BE2C (cell line): ENCODE data around the gene KRTAP5-5.
A peak's percentile ranks its signal among the peaks of the same experiment; 100 is the strongest.

Experiments used
- DNase-seq: peaks from one replicate; pipeline ENCODE4 v3.0.0-alpha.2; 2020
- H3K27me3 ChIP-seq: fragments of 250-450 bp; sonication (Bioruptor Pico); 2 replicates; pipeline ENCODE4 v1.5.1; 2020; ENCODE audit warnings: mild to moderate bottlenecking
- H3K36me3 ChIP-seq: fragments of 250-450 bp; sonication (Bioruptor Pico); 2 replicates; pipeline ENCODE4 v1.5.1; 2020; ENCODE audit warnings: mild to moderate bottlenecking
- H3K4me1 ChIP-seq: fragments of 250-450 bp; sonication (Bioruptor Pico); 2 replicates; pipeline ENCODE4 v1.5.1; 2020
- H3K4me3 ChIP-seq: 2 replicates; pipeline ENCODE4 v1.5.1; 2011; ENCODE audit warnings: low read depth, low read length
- H3K9me3 ChIP-seq: fragments of 250-450 bp; sonication (Bioruptor Pico); 2 replicates; pipeline ENCODE4 v1.5.1; 2020
- TF ChIP-seq, protein P1 (sequence below): IDR thresholded peaks from 2 replicates; pipeline ENCODE4 v1.5.1; 2012; ENCODE audit warnings: mild to moderate bottlenecking, low read depth, low read length

Gene KRTAP5-5

GRCh38 chr11:1625541-1625940 lies 4.0 kb upstream of the KRTAP5-5 start:
- no peaks in the 10 kb centered on the region for H3K9me3 ChIP-seq

DNA sequence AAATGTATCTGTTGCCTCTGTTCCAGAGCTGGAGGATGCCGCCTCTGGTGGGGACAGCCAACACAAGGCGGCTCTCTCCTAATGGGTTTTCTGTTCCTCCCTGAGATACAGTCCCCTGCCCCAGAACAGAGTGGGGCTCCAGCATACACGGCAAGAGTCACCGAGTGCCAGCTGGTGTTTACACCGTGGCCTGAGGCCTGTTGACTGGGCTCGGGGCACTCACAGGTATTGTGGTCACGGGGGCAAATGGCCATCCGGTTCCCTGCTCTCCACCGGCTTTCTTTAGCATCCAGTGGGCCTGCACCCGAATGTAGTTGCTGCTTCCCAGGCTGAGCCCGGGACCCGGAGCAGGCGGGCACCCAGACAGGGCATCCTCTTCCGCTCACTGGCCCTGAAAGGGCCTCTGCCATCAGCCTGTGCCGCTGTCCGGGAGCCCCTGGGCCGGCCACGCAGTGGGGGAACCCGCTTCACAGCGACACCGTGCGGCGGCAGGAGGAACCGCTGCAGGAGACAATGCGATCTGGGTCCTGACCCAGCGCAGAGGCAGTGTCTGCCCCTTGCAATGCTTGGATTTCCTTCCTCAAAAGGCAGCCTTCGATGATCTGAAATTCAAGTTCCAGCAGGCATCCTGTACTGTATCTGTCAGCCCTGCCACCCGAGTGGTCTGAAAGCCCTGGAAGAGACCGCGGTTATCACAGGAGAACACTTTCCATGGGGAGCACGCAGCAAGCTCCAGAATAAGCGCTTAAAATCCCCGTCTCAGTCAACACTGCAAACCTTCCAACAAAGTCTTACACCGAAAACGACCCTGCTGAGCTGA lies 859 bp upstream of the KRTAP5-5 start:
- Histone ChIP-seq H3K4me3 (no peak overlapping the region), H3K27me3 (no peaks in the 10 kb centered on the region), H3K36me3 (no peaks in the 10 kb centered on the region), H3K9me3 (no peaks in the 10 kb centered on the region), H3K4me1 (peaks cover 3% of the 10 kb centered on the region; the same call in 1 of the 2 replicates)
- TF ChIP-seq, protein P1, sequence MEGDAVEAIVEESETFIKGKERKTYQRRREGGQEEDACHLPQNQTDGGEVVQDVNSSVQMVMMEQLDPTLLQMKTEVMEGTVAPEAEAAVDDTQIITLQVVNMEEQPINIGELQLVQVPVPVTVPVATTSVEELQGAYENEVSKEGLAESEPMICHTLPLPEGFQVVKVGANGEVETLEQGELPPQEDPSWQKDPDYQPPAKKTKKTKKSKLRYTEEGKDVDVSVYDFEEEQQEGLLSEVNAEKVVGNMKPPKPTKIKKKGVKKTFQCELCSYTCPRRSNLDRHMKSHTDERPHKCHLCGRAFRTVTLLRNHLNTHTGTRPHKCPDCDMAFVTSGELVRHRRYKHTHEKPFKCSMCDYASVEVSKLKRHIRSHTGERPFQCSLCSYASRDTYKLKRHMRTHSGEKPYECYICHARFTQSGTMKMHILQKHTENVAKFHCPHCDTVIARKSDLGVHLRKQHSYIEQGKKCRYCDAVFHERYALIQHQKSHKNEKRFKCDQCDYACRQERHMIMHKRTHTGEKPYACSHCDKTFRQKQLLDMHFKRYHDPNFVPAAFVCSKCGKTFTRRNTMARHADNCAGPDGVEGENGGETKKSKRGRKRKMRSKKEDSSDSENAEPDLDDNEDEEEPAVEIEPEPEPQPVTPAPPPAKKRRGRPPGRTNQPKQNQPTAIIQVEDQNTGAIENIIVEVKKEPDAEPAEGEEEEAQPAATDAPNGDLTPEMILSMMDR: peak; percentile 73
- DNase-seq: peak; percentile 65

More at GRCh38 chr11:1625541-1625940, 4.0 kb upstream of the KRTAP5-5 start:
- no peaks in the 10 kb centered on the region for H3K27me3 ChIP-seq
- TF ChIP-seq, protein P1: no peak
- DNase-seq: no peak
- H3K36me3 ChIP-seq: no peaks in the 10 kb centered on the region
- H3K4me3 ChIP-seq: no peak overlapping the region
- no peaks in the 10 kb centered on the region for H3K4me1 ChIP-seq

GRCh38 chr11:1630271-1630670 lies 696 bp downstream of the KRTAP5-5 start:
- no peaks in the 10 kb centered on the region for H3K9me3 ChIP-seq
- peaks cover 3% of the 10 kb centered on the region; the same call in 1 of the 2 replicates for H3K4me1 ChIP-seq
- H3K4me3 ChIP-seq: no peak overlapping the region
- TF ChIP-seq, protein P1: no peak
- no peaks in the 10 kb centered on the region for H3K27me3 ChIP-seq
- no peaks in the 10 kb centered on the region for H3K36me3 ChIP-seq
- no peak for DNase-seq

DNA sequence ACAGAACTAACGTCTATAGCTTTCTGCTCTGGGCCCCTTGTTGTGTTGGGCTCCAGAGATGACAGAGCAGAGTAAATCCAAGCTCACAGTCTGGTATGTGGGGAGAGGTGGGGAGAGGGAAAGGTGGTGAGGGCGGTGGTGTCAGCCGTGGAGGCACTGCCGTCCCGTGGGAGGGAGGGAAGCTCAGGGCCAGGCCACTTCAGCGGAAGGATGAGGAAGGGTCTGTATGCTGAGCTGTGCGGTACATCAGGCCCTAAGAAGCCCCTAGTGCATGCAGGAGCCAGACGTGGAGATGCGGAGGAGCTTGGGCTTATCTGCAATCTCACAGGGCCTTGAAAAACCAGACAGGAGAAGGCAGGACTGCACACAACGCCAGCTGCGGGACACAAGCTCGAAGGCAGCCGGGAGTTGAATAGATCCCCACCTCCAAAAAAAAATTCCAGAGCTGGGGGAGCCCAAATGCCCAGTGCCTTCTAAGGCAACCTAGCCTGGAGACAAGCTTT lies 1.5 kb downstream of the KRTAP5-5 start:
- no peak overlapping the region for H3K4me3 ChIP-seq
- H3K36me3 ChIP-seq: no peaks in the 10 kb centered on the region
- H3K27me3 ChIP-seq: no peaks in the 10 kb centered on the region
- TF ChIP-seq, protein P1: no peak
- H3K9me3 ChIP-seq: no peaks in the 10 kb centered on the region
- DNase-seq: no peak
- peaks cover 3% of the 10 kb centered on the region; the same call in 1 of the 2 replicates for H3K4me1 ChIP-seq

DNA sequence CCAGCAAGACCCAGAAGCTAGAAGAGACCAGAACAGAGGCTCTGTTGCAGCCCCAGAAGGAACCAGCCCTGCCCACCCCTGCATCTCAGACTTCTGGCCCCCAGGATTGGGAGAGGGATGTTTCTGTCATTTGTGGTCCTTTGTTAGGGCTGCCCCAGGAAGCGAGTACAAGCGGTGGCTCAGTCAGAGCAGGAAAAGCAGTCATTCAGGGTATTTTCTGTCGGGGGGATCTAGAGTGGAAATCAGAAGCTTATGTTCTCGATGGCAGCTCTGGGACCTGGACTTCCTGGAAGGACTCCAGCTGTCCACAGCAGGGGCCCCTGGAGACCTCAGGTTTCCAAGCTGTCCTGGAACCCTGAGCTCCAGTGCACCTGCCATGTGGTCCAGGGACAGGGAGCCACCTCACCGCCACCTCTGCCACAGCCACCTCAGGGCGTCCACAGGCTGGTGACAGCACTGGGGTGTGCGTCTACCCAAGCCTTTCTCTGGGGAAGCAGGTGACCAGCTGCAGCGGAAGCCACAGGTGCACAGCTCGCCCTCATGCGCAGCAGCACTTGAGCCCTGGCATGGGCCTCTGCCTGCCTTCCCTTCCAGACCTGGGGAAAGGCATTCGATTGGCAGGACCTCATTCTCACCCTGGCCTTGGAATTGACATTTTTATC lies 2.6 kb downstream of the KRTAP5-5 start:
- no peaks in the 10 kb centered on the region for H3K9me3 ChIP-seq
- H3K27me3 ChIP-seq: no peaks in the 10 kb centered on the region
- H3K4me3 ChIP-seq: no peak overlapping the region
- TF ChIP-seq, protein P1: no peak
- no peak for DNase-seq
- H3K36me3 ChIP-seq: no peaks in the 10 kb centered on the region
- peaks cover 3% of the 10 kb centered on the region; the same call in 1 of the 2 replicates for H3K4me1 ChIP-seq
